NOMO-1 (cell line): Measurements from ENCODE around the gene ZCCHC14.
A peak's percentile ranks its signal among the peaks of the same experiment; 100 is the strongest.

Experiments
- DNase-seq, 2 experiments: peaks; one replicate each; lab custom pipeline; 2025; ENCODE audit not compliant: unreplicated experiment in 2 of 2; lab: John Stamatoyannopoulos, UW

Gene ZCCHC14

DNA sequence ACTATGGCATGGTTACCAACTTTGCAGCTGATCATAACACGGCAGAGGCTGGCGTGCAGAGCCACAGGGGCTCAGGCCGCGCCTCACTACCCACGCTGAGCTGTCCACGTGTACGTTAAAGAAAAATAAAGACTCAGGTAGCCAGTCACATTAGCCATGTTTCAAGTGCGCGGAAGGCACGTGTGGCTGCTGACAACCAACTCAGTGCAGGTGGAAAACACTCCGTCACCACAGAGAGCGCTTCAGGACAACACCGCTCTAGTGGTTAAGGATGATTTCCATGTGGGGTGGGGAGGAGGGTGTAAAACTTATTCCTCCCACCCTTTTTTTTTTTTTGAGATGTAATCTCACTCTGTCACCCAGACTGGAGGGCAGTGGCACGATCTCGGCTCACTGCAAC lies 33.8 kb downstream of the ZCCHC14 start:
- no peak for DNase-seq

GRCh38 chr16:87458424-87458915 lies 34.4 kb downstream of the ZCCHC14 start:
- no peak for DNase-seq

DNA sequence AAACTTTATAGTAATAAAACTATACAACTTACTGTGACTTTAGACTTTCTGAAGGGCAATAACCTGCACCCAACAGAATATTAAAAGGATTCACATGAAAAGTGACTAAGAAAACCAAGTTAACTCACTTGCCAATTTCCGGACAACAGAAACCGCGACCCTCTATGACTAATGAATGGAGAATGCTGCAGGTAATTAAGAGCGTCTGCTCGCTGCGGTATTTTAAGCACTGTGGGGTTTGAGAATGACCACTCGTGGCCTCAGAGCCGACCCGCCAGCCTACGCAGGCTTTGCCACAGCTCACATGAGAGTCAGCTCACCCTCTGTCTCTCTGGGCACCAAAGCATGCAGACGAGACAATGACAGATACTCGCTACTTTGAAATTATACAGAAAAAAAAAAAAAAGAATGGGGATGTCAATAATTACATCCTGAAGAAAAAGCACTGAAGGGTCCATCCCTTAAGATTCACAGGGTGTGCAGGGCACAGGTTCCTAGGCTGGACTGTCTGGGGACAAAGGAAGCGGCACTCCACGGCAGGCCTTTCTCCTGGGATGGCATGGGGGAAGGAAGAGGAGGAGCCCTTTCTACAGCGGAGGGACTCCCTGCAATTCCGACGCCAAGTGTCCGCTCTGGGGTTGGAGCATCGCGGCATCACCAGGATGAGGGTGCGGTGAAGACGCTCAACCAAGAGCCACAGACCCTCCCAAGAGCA lies 35.0 kb downstream of the ZCCHC14 start:
- DNase-seq, result peak; percentile 20 to 52

GRCh38 chr16:87457061-87457611 lies 35.7 kb downstream of the ZCCHC14 start:
- no peak for DNase-seq

GRCh38 chr16:87454391-87454790 lies 38.4 kb downstream of the ZCCHC14 start:
- no peak for DNase-seq

- no peak for DNase-seq
Observed at GRCh38 chr16:87453326-87453725, 39.5 kb downstream of the ZCCHC14 start.

DNA sequence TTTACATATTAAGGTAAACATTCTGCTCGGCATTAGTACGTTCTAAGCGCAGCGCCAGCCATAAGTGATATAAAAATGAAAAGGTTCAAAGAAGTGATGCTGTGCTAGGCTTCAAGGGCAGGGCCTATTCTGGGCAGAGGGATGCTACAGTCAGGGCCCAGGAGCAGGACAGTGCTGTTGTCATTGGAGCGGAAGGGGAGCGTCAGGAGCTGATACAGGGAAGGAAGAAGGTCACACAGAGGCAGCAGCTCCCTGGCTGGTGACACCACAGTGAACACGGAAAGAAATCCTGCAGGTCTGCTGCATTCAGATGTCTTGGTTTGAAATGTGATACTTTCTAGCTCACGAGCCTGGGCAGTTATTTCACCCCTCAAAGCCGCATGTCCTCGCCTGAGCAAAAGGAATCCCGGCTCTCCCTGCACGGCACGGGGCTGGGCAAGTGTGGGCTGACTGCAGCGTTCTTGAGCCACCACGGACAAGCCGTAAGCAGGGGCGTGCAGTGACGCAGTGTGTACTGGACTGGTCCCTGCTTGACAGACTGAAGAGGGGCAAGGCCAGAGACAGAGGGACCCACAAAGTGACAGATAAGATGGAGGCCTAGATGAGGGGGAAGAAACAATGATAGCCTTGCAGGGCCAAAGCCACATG lies 41.1 kb downstream of the ZCCHC14 start:
- no peak for DNase-seq

DNA sequence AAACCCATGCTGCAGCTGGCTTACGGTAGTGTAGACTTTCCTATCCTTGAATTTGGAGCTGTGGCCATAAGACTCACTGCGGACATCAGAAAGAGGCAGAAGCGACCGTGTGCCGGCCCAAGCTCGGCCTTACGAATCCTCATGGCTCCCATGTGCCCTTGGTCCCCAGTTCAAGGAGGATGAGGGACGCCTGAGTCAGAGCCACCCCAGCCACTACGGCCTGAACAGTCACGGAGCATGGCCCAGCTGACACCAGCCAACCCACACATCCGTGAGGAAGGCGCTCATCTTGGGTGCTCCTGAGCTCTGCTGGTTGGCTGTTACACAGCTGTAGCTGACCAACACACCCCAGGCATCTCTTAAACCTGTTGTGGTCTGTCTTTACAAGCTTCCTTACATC lies 44.0 kb downstream of the ZCCHC14 start:
- DNase-seq, result no peak

- DNase-seq, result no peak
Observed at GRCh38 chr16:87447323-87447722, 45.5 kb downstream of the ZCCHC14 start.

DNA sequence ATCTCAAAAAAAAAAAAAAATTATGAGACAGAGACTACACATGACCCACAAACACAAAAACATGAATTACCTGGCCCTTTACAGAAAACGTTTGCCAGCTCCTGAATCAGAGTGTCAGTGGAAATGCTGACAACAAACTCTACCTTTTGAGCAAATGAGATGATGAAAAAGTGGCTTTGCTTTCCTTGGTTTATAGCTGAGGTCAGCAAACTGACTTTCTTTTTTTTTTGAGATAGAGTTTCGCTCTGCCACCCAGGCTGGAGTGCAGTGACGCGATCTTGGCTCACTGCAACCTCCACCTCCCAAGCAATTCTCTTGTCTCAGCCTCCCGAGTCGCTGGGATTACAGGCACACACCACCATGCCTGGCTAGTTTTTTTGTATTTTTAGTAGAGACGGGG lies 46.3 kb downstream of the ZCCHC14 start:
- no peak for DNase-seq

- DNase-seq, result no peak
Observed at GRCh38 chr16:87445486-87445885, 47.3 kb downstream of the ZCCHC14 start.

DNA sequence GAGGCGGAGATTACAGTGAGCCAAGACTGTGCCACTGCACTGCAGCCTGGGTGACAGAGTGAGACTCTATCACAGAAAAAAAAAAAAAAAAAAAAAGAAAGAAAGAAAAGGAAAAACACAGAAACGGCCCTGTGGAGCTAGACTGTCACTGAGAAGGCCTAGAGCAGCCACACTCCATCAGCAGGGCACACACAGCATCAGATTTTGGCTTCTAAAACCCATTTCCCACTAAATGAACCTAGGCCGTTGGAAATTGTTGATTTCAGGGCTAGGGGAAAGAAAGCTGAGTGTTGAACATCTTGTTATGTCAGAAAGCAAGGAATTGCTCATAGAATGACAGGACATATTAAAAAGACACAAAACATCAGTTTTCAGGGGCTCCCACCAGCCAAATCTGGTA lies 48.9 kb downstream of the ZCCHC14 start:
- no peak for DNase-seq

DNA sequence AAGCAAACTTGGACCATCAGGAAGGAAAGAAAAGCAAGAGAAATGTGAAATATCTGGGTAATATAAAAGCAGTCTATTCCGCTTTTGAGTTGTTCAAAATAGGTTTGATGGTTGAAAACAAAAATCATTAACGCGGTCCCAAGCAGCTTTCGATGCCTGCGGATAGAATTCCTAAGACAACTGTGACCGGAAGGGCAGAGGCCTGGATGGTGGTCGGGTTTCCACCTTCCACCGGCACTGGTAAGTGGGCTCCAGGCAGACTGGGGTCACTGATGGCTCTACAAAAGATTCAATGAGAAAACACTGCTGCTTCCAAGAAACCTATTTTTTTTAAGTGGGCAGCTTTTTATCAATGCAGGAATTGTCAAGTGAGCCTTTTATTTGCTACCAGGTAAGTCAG lies 49.8 kb downstream of the ZCCHC14 start:
- no peak for DNase-seq

DNA sequence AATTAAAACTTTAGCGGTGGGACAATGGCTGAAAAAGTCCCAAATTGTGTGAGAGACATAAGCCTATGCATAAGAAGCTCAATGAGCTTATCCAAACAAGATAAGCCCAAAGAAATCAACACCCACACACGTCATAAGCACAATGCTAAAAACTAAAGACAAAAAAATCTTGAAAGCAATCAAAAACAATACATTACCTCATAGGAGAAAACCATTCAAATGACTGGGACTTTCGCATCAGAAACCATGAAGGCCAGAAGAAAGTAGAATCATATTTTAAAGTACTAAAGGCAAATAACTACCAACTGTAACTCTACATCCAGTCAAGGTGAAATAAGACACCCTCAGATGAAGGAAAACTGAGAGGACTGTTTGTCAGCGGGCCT lies 50.2 kb downstream of the ZCCHC14 start:
- DNase-seq, result no peak

- DNase-seq, result no peak
Observed at GRCh38 chr16:87441886-87442580, 50.8 kb downstream of the ZCCHC14 start.

DNA sequence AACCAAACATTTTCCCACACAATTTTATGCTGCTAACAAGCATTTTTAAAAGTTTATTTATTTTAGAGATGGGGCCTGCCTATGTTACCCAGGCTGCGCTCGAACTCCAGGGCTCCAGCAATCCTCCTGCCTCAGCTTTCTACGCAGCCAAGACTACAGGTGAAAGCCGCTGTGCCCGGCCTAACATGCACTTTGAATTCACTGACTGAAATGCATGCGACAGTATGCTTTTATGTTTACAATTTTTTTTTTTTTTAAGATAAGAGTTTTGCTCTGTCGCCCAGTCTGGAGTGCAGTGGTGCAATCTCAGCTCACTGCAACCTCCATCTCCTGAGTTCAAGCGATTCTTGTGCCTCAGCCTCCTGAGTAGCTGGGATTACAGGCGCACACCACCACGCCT lies 52.9 kb downstream of the ZCCHC14 start:
- DNase-seq, result no peak

GRCh38 chr16:87438611-87438985 lies 54.2 kb downstream of the ZCCHC14 start:
- no peak for DNase-seq

GRCh38 chr16:87437911-87438610 lies 54.8 kb downstream of the ZCCHC14 start:
- DNase-seq, result no peak

GRCh38 chr16:87437327-87437726 lies 55.5 kb downstream of the ZCCHC14 start:
- DNase-seq, result no peak

DNA sequence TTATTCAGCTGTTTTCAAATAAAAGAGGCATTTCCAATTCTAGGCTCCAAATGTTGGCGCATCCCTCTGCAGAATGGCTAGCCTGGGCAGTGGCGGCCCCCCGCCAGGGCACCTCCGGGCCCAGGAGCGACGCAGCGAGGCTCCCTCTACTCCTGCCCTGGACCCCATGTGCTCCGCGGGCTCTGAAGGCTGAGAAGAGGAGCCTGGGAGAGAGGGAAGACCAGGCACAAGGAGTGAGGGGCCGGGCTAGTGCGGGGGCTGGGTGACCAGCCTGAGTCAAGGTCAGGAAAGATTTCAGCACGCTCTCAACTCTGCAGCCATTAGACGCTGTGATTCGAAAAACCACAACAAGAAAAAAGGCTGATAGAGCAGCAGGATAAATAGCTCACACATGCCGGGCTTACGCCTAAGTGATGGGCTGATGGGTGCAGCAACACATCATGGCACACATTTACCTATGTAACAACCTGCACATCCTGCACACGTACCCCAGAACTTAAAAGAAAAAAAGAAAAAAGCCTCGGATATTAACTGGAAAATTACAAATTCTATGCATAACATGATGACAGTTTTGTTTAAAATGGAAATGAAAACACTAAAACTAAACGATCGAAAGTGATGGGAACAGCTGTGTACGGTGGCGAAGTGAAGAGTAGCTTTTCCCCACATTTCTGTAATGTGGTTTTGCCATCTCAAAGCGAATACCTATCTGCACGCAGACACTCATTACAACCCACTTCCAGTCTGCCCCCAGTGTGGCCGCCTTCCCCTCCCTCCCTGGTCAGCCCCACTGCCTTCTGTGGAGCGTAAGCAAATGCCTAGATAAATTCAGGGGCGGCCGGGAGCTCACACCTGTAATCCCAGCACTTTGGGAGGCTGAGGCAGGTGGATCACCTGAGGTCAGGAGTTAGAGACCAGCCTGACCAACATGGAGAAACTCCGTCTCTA lies 56.3 kb downstream of the ZCCHC14 start:
- DNase-seq, result no peak
